B cell (primary cell): ENCODE measurements around the gene C19orf47. TPM values are rescaled to one million over a fixed set of nuclear protein-coding genes. Genes with fewer than 3 reads are reported as not detected.

Experiments used
- ATAC-seq: fragments of 200-7000 bp; cut with Tn5 transposase; one replicate; pipeline ENCODE4 v1.10.0; 2021; ENCODE audit warnings: low read depth, mild to moderate bottlenecking, moderate number of reproducible peaks, moderate library complexity
- CTCF ChIA-PET: fragments of 350-600 bp; sonication (Branson Sonifier 250); formaldehyde crosslinking; loops from one replicate; lab custom pipeline; 2021; ENCODE audit warnings: antibody characterized with exemption, inconsistent platforms; lab: Charles Lee
- POLR2A ChIA-PET: fragments of 350-600 bp; sonication (Branson Sonifier 250); formaldehyde crosslinking; loops from one replicate; lab custom pipeline; 2021; ENCODE audit warnings: antibody characterized with exemption; lab: Charles Lee
- DNase-seq: peaks from one replicate; pipeline ENCODE4 v3.0.0; 2013
- H2AFZ ChIP-seq: 2 replicates; pipeline ENCODE4 v1.6.1; 2012; ENCODE audit warnings: mild to moderate bottlenecking, low read depth, low read length; ENCODE audit not compliant: insufficient read depth, poor library complexity, severe bottlenecking
- H3K27ac ChIP-seq, 2 donors: 1 replicate in 1 of 2; 2 replicates in 1 of 2; pipeline ENCODE4 v1.5.1; 2012 to 2013; ENCODE audit warnings: low read length in 2 of 2, mild to moderate bottlenecking in 2 of 2, moderate library complexity in 1 of 2
- H3K27me3 ChIP-seq, 4 experiments: fragments of 200-600 bp in 1 of 4; sonication (generic) in 1 of 4; replicated peaks in 1 of 4; 1 replicate in 2 of 4; 2 replicates in 2 of 4; pipeline versions ENCODE4 v1.6.1 to v1.7.0; 2013 to 2016; ENCODE audit warnings: low read length in 3 of 4, mild to moderate bottlenecking in 2 of 4, mixed read lengths in 1 of 4, moderate library complexity in 1 of 4; ENCODE audit not compliant: insufficient read depth in 4 of 4, control insufficient read depth in 3 of 4; ENCODE audit errors: control extremely low read depth in 1 of 4
- H3K36me3 ChIP-seq, 2 experiments: replicated peaks in 1 of 2; 1 replicate in 1 of 2; 2 replicates in 1 of 2; pipeline versions ENCODE4 v1.6.1 to v1.7.1; 2013; ENCODE audit warnings: low read length in 1 of 2; ENCODE audit not compliant: insufficient read depth in 2 of 2, control insufficient read depth in 1 of 2; ENCODE audit errors: control extremely low read depth in 1 of 2, extremely low read depth in 1 of 2
- H3K4me1 ChIP-seq, 2 donors: fragments of 200-600 bp in 1 of 2; sonication (generic) in 1 of 2; 1 replicate in 1 of 2; 2 replicates in 1 of 2; pipeline versions ENCODE4 v1.5.1 to v1.6.1; 2013 to 2017; ENCODE audit warnings: low read length in 2 of 2; ENCODE audit not compliant: control insufficient read depth in 2 of 2, insufficient read depth in 2 of 2
- H3K4me2 ChIP-seq: replicated peaks from 2 replicates; pipeline ENCODE3; 2012; ENCODE audit warnings: mild to moderate bottlenecking, low read depth, low read length; ENCODE audit not compliant: poor library complexity, severe bottlenecking
- H3K4me3 ChIP-seq, 5 experiments: fragments of 200-600 bp in 1 of 5; sonication (generic) in 1 of 5; 1 replicate in 3 of 5; 2 replicates in 2 of 5; pipeline versions ENCODE4 v1.5.1 to v1.7.0; 2011 to 2016; ENCODE audit warnings: low read length in 4 of 5, mild to moderate bottlenecking in 4 of 5, low read depth in 2 of 5, control low read depth in 1 of 5, moderate library complexity in 1 of 5; ENCODE audit not compliant: insufficient read depth in 1 of 5; ENCODE audit errors: control extremely low read depth in 1 of 5, extremely low read depth in 1 of 5
- H3K79me2 ChIP-seq: fragments of 200-600 bp; sonication (generic); one replicate; pipeline ENCODE4 v1.6.0; 2016; ENCODE audit warnings: low read length; ENCODE audit not compliant: control insufficient read depth, insufficient read depth
- H3K9ac ChIP-seq: fragments of 200-600 bp; sonication (generic); 2 replicates; pipeline ENCODE4 v1.6.1; 2017; ENCODE audit warnings: mild to moderate bottlenecking, low read length, moderate library complexity
- H3K9me3 ChIP-seq, 3 donors: one replicate each; pipeline versions ENCODE4 v1.6.1 to v1.7.1; 2013; ENCODE audit warnings: low read length in 2 of 3; ENCODE audit not compliant: control insufficient read depth in 2 of 3, insufficient read depth in 1 of 3; ENCODE audit errors: control extremely low read depth in 1 of 3
- H4K20me1 ChIP-seq: 2 replicates; pipeline ENCODE4 v1.6.0; 2012; ENCODE audit warnings: mild to moderate bottlenecking, low read length; ENCODE audit not compliant: insufficient read depth, control insufficient read depth, poor library complexity, severe bottlenecking
- H3K27ac Mint-ChIP-seq: one replicate; pipeline ENCODE4 v1.8.0; 2021; ENCODE audit warnings: mixed read lengths
- H3K27me3 Mint-ChIP-seq: one replicate; pipeline ENCODE4 v1.8.0; 2021; ENCODE audit warnings: mixed read lengths
- H3K4me1 Mint-ChIP-seq: one replicate; pipeline ENCODE4 v1.8.0; 2021; ENCODE audit warnings: mixed read lengths
- H3K4me3 Mint-ChIP-seq: one replicate; pipeline ENCODE4 v1.8.0; 2021; ENCODE audit warnings: mixed read lengths
- H3K9me3 Mint-ChIP-seq: one replicate; pipeline ENCODE4 v1.8.0; 2022; ENCODE audit warnings: mixed read lengths; ENCODE audit not compliant: insufficient read depth
- EZH2 ChIP-seq: IDR thresholded peaks from 2 replicates; pipeline ENCODE4 v1.6.1; 2012; ENCODE audit warnings: borderline replicate concordance, low read depth, mild to moderate bottlenecking, moderate library complexity, low read length; ENCODE audit not compliant: insufficient read depth, poor library complexity, severe bottlenecking
- WGBS: methylation state at CpG from one replicate; pipeline ENCODE4 v1.1.5; 2013; ENCODE audit warnings: missing lambda C conversion rate; ENCODE audit not compliant: insufficient coverage; 5-methylcytosine and 5-hydroxymethylcytosine counted together
- intact Hi-C: fragments of 100-400 bp; cut with micrococcal nuclease; formaldehyde crosslinking; loops from one replicate; pipeline ENCODE4 v1.10.0; 2022
- polyA plus RNA-seq: library from polyadenylated mRNA; depleted of rRNA; stranded (reverse); fragments of >200 nt; gene quantifications from 2 replicates; pipeline ENCODE4 v1.2.3, GENCODE V29; 2012
- total RNA-seq, 2 donors: library from RNA; stranded (reverse); fragments of 120-200 nt in 1 of 2; gene quantifications; 1 replicate in 1 of 2; 2 replicates in 1 of 2; pipeline versions ENCODE4 v1.2.3 to v1.2.4, GENCODE V29; 2013 to 2022
- TF ChIP-seq, protein P1 (sequence below): fragments of 200-600 bp; IDR thresholded peaks from one replicate; pipeline ENCODE4 v1.8.0; 2022; ENCODE audit warnings: antibody characterized with exemption, mild to moderate bottlenecking

Gene C19orf47
- total and polyA plus RNA-seq, 2 donors (not counting 1 experiment from before 2014, with no cell fraction given) = 12.7 to 16.7 TPM

DNA sequence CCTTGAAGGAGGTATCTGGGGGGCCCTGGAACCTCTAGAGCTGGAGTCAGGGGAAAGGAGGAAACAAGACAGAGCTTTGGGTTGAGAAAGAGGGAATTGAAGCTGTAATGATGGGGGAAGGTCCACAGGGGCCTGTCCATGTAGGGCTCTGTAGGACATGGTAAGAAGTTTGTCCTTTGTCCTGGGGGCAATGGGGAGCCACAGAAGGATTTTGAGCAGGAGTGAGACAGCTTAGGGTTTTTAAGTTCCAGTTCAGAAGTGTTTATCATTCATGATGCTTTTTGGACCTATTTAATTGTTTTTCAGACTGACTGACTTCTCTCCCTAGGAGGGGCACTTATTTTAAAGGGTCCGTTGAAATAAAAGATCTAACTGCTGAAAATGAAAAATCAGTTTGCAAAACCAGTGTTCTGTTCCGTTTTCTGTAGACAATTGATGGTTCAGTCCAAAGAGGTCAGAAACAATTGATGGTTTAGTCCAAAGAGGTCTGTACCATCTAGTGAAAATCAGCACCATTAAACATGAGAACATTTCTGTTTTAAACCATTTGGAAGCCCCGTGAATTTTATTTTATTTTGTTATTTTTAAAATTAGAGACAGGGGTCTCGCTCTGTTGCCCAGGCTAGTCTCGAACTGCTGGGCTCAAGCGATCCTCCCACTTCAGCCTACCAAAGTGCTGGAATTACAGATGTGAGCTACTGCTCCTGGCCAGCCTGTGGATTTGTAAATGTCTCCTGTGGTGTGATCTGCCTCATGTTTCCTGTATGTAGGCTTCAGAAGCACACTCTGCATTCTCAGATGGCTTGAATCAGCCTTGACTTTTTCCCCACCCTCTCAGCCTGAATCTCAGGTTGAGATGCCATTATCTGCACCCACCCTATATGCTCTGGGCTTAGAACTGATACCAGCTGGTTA is 8.7 kb upstream of the C19orf47 start:
- CTCF ChIA-PET = interaction anchor here (1.4 kb wide), 1 partner anchor 64 kb away, joined by 3 read pairs; no protein-coding TSS in a partner anchor
- Mint-ChIP-seq H3K4me3 (no peak overlapping the region), H3K27ac (no peak overlapping the region), H3K9me3 (no peaks in the 10 kb centered on the region), H3K27me3 (no peaks in the 10 kb centered on the region), H3K4me1 (peaks cover 34% of the 10 kb centered on the region)
- intact Hi-C loops = no loop called here
- Histone ChIP-seq H3K36me3 (no peaks in the 10 kb centered on the region), H3K27ac (no peak overlapping the region), H3K4me1 (peaks cover 7 to 19% of the 10 kb centered on the region in 2 donors), H2AFZ (no peak overlapping the region), H3K27me3 (no peaks in the 10 kb centered on the region), H3K79me2 (peaks cover 23% of the 10 kb centered on the region), H3K9ac (no peak overlapping the region), H3K4me2 (no peak overlapping the region), H4K20me1 (peaks cover 44% of the 10 kb centered on the region), H3K9me3 (no peaks in the 10 kb centered on the region), H3K4me3 (no peak overlapping the region)
- POLR2A ChIA-PET = no interaction called here
- ATAC-seq = no peak
- no peak for TF ChIP-seq EZH2
- TF ChIP-seq, protein P1, sequence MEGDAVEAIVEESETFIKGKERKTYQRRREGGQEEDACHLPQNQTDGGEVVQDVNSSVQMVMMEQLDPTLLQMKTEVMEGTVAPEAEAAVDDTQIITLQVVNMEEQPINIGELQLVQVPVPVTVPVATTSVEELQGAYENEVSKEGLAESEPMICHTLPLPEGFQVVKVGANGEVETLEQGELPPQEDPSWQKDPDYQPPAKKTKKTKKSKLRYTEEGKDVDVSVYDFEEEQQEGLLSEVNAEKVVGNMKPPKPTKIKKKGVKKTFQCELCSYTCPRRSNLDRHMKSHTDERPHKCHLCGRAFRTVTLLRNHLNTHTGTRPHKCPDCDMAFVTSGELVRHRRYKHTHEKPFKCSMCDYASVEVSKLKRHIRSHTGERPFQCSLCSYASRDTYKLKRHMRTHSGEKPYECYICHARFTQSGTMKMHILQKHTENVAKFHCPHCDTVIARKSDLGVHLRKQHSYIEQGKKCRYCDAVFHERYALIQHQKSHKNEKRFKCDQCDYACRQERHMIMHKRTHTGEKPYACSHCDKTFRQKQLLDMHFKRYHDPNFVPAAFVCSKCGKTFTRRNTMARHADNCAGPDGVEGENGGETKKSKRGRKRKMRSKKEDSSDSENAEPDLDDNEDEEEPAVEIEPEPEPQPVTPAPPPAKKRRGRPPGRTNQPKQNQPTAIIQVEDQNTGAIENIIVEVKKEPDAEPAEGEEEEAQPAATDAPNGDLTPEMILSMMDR = no peak
- WGBS = 94% methylated on average over 2 of the region's 6 CpGs
- no peak for DNase-seq
